ENCODE measurements around the gene PROZ.

PROZ gene

DNA sequence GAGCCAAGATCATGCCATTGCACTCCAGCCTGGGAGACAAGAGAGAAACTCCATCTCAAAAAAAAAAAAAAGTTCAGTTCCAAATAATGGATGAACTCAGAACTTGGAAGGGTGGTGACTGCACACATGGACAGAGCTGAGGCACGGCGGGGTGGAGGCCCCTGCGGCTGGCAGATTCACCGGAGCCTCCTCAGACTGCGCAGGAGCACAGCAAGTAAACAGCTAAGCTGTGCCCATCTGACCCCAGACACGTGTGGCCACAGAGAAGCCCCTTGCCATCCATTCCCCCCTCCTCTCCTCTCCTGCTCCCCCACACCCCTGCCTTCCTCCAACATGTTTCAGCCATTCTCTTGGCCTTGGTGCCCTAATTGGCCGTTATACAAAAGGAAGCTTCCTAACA lies 15.6 kb upstream of the PROZ start:
- no peak for DNase-seq

DNA sequence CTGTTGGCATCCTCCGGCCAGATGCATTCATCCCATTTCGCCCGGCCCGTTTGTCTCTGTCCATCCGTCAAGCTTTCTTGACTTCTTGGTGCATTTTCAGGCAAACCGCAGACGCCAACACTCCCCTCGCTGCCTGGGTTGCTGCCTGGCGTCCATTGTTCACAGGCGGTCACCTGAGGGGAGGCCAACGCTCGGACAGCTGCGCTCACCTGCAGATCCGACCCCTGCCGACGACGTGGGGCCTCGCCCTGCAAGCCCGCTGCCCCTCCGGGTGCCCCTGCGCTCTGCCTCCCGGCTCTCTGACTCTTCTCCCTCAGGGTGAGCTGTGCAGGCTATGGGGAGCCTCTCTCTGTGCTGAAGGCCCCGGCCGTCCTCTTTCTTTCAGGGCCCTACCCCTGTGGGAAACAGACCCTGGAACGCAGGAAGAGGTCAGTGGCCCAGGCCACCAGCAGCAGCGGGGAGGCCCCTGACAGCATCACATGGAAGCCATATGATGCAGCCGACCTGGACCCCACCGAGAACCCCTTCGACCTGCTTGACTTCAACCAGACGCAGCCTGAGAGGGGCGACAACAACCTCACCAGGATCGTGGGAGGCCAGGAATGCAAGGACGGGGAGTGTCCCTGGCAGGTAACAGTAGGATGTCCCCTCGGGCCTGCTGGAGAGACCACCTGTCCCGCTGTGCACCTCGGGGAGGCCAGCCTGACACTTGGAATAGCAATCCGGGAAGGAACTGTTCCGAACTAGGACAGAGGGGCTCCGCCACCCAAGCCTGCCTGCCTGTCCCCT lies 14.8 kb upstream of the PROZ start:
- DNase-seq, result no peak

DNA sequence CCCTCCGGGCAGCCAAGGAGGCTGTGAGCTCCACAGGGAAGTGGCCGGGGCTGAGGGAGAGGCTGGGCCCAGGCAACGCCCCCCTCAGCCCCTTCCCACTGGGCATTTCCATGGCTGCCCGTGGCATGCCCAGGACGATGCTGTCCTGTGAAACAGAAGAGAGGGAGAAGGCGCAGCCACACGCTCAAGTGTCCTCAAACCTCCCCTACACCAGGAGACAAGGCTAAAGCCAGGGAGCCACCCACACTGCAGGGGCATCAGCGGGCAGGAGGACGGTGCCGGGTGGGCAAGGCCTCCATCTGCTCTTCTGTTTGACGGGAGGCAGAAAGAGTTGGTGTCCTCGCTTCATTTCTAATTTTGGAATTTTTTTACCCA lies 14.2 kb upstream of the PROZ start:
- DNase-seq, result no peak

DNA sequence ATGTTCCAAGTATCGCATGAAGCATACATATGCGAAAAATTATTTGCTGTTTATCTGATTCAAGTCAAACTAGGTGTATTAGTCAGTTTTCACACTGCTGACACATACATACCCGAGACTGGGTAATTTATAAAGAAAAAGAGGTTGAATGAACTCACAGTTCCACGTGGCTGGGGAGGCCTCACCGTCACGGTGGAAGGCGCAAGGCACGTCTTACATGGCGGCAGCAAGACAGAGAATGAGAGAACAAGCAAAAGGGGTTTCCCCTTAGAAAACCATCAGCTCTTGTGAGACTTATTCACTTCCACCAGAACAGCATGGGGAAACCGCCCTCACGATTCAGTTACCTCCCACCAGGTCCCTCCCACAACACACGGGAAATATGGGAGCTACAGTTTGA lies 13.0 kb upstream of the PROZ start:
- DNase-seq, result no peak

GRCh38 chr13:113145911-113146598 lies 12.4 kb upstream of the PROZ start:
- no peak for DNase-seq

DNA sequence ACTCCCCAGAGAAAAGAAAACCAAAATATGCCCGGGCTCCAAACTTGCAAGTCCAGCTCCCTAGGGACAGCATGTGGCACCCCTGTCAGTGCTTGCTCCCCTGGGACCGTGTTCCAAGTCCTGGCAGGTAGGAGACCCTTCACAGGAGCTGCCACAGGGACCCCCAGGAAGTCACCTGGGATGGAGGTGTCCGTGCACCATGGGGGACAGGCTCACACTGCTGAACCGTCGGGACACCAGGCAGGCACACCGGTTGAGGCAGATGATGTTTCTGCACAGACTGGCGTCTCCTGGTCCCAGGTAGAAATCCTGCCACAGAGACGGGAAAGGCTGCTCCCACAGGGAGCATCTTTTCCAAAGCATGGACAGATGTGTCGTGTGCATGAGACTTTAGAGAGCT lies 11.7 kb upstream of the PROZ start:
- DNase-seq, result no peak

DNA sequence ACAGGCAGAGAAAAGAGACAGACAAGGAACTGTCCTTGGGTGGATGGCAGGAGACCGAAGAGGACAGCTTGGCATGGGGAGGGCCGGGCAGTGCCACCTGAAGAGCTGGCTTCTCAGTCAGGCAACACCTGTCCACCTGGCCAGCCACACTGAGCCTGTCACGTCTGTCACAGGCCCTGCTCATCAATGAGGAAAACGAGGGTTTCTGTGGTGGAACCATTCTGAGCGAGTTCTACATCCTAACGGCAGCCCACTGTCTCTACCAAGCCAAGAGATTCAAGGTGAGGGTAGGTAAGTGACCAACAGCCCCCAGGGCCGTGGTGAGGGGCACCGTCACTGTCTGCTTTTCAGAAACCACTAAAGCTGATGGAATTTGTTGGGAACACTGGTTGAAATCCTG lies 11.2 kb upstream of the PROZ start:
- no peak for DNase-seq

DNA sequence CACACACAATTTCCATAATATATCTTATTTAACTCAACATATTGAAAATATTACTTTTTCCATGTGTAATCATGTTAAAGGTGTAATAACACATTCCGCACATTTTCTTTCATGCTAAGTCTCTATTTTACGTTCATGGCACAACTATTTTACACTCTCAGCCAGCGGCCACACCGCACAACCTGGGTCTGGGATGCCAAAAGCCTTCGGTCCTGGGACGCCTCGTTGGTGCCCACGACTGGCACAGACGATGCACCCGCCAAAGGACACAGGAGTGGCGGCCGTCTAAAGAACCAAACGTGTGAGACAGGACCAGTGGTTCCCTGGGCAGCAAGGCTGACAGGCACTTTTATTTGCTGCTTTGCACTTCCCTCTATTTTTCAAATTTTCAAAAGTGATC lies 10.0 kb upstream of the PROZ start:
- no peak for DNase-seq

- no peak for DNase-seq
These were observed 9.4 kb upstream of the PROZ start for GRCh38 chr13:113148940-113149503.

GRCh38 chr13:113149711-113150549 lies 8.5 kb upstream of the PROZ start:
- DNase-seq, result no peak

DNA sequence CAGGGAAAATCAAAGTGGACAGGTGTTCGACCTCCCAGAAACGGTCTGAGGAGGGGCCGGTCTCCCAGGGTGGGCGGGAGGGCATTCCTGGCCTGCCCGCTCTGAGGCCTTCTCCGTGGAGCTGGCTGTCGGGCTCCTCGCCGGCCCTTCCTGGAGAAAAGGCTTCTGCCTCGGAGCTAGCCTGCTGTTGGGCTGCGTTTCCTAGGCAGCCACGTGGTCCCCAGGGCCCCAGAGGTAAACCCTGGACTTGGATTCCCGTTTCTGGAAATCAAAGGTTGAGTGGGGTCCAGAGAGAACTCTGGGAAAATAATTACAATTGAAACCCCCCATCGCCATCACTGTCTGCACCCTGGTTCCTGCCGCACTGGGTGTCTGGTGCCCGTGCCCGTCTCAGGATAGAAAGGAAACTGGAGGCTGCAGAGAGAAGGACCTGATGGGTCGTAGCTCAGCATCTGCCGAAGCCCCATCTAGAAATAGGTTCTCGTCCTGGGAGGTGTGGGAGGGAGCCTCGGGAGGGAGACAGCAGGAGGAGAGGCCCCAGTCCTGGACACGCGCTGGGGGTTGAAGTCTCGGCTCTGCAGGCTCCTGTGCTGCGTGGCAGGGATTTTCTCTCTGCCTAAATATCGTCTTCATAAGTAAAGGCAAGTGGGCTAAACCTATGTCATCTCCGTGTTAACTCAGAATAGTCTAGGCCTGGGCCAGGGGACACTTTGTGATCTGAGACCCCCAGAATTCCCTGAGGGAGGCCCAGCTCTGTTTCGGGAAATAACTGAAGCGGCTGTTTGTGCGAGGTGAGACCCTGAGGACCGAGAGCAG lies 7.7 kb upstream of the PROZ start:
- DNase-seq, result no peak

- DNase-seq, result no peak
These were observed 6.4 kb upstream of the PROZ start for GRCh38 chr13:113151745-113152690.

DNA sequence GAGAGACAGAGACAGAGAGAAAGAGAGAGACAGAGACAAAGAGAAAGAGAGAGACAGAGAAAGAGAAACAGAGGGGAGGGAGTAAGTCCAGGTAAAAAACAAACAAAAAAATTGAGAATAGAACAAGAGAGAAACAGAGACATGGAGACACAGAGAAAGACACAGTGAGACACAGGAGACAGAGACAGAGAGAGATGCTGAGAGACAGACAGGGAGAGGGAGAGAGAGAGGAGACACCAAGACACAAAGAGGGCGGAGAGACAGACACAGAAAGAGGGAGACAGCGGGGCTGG lies 5.8 kb upstream of the PROZ start:
- no peak for DNase-seq

DNA sequence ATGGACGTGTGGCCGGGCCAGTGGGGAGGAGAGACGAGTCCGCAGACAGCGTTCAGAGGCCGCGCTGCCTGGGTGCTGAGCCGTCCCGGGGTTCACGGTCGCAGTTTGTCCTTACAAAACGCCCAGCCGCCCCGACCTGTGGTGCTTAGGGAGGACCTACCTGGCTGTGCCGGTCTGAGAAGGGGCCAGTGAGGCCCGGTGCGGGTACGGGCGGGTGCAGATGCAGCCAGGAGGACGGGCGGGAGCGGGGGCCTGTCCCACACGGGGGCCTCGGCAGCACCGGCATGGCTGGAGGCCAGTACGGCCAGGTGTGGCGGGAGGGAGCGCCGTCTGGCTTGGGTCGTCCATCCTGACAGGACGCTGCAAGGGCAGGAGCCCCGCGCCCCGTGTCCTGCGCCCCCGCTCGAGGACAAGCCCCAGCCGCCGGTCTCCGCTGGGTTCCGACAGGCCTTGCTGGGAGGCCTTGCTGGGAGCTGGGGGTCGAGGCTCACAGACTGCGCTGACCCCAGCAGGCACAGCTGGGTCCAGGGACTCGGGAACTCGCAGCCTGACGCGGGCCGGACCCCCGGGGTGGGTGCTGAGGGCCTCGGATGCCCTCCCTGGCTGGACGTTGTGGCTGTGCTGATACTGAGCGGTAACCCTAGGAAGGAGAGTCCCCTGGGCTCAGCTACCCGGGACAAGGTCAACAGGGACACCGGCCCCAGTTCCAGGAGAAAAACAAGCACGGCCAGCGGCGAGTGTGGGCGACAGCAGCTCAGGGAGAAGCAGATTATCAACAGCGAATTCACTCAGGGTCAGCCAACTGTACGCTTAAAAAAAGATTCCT lies 5.3 kb upstream of the PROZ start:
- DNase-seq, result no peak

DNA sequence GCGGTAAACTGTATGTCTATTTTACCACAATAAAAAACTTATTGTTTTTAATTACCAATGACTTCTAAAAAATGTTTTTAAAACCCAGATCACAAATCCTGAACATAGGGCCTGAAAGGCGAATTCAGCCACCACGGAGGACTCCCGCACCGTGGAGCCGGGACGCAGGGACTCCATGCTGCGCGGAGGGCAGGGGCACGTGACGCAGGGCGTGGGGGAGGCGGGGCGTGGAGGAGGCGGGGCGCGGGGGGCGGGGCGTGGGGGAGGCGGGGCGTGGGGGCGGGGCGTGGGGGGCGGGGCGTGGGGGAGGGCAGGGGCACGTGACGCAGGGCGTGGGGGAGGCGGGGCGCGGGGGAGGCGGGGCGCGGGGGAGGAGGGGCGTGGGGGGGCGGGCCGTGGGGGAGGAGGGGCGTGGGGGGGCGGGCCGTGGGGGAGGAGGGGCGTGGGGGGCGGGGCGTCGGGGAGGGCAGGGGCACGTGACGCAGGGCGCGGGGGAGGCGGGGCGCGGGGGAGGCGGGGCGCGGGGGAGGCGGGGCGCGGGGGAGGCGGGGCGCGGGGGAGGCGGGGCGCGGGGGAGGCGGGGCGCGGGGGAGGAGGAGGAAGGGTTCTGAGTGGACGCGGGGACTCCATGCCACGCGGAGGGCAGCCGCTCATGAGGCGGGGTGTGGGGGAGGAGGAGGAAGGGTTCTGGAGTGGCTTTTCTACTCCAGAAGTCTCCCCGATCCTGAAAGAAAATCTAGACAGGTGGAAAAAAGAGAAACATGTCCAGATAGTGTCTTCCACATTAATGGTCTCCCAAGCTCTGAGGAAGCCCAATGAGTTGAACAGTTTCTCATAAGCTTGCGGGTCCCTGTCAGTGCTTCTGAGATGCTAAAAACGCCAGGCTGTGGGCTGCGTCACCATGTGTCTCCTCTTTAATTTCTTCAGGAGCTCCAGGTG lies 4.4 kb upstream of the PROZ start:
- DNase-seq, result no peak

GRCh38 chr13:113155201-113155600 lies 3.2 kb upstream of the PROZ start:
- no peak for DNase-seq

DNA sequence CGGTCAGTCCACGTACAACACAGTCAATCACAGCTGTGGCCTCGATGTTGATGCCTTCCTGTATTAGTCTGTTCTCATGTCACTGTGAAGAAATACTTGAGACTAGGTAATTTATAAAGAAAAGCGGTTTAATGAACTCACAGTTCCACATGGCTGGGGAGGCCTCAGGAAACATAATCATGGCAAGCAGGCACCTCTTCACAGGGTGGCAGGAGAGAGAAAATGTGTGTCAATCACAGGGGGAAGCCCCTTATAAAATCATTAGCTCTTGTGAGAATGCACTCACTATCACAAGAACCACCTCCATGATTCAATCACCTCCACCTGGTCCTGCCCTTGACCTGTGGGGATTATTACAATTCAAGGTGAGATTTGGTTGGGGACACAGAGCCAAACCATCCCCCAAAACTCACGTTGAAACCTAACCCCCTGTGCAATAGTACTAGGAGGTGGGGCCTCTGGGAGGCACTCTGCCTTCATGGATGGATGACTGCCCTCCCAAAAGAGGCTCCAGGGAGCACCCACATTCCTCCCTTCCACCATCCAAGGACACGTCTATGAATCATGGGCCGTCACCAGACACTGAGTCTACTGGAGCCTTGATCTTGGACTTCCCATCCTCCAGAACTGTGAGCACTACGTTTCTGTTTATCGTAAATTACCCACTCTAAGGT lies 2.3 kb upstream of the PROZ start:
- no peak for DNase-seq

DNA sequence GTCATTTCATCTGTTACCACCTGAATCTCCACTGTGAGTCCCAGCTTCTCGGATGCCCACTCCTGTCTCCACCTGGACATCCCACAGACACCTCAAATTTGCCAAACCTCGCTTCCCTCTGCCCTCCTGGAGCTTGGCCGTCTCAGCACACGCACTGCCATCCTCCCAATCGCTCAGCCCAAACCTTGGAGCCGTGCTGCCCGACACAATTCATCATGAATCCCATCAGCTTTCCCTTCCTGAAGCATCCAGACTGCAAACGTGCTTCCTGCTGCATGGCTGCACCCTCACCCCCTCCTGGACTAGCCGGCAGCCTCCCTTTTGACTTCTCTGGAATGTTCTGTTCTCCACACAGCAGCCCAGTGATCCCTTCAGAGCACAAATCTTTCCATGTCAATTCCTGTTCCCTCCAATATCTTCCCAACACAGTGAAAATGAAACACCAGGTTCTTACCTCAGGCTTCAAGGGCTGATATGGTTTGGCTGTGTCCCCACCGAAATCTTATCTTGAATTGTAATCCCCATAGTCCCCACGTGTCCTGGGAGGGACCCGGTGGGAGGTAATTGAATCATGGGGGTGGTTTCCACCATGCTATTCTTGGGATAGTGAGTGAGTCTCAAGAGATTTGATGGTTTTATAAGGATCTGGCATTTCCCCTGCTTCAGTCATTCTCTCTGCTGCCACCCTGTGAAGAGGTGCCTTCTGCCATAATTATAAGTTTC lies 1.1 kb upstream of the PROZ start:
- DNase-seq, result no peak

All from NCI-H1417 treated with DMSO at 0.1 percent for 48 hours (cell line).